ENCODE data around the gene C6orf120.

The C6orf120 gene

DNA sequence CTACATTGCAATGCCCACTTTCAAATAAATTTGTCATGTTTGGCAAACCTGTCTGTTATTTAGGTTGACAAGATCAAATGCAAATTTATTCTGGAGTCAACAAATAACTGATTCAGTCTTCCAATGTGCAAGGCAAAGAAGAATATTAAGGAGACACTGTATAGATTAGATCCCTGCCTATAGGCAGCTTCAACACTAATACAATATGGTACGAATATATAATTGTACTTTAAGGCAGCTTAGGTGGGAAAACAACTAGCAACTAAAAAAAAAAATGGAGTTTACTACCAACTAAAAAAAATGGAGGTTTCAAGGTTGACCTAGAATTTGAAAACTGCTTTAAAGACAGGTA, 24.1 kb downstream of the C6orf120 start:
- TF ChIP-seq POLR2A (IDR thresholded peaks at IDR 0.05; ENCODE audit: extremely low read depth, insufficient read length) (no peak), MAX (IDR thresholded peaks at IDR 0.05; ENCODE audit: low read depth, low read length) (no peak), MYC (IDR thresholded peaks at IDR 0.05; ENCODE audit: low read depth, low read length) (no peak)
- TF ChIP-seq, protein P1, sequence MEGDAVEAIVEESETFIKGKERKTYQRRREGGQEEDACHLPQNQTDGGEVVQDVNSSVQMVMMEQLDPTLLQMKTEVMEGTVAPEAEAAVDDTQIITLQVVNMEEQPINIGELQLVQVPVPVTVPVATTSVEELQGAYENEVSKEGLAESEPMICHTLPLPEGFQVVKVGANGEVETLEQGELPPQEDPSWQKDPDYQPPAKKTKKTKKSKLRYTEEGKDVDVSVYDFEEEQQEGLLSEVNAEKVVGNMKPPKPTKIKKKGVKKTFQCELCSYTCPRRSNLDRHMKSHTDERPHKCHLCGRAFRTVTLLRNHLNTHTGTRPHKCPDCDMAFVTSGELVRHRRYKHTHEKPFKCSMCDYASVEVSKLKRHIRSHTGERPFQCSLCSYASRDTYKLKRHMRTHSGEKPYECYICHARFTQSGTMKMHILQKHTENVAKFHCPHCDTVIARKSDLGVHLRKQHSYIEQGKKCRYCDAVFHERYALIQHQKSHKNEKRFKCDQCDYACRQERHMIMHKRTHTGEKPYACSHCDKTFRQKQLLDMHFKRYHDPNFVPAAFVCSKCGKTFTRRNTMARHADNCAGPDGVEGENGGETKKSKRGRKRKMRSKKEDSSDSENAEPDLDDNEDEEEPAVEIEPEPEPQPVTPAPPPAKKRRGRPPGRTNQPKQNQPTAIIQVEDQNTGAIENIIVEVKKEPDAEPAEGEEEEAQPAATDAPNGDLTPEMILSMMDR (IDR thresholded peaks at IDR 0.05; ENCODE audit: low read depth, low read length) = no peak
- DNase-seq (ENCODE audit: low read depth) = no peak
- H3K4me3 ChIP-seq (ENCODE audit: low read depth, low read length) = peak overlapping the region; percentile 72

GRCh38 chr6:169726963-169727362, 25.0 kb downstream of the C6orf120 start:
- DNase-seq (ENCODE audit: low read depth) = no peak
- no peak for TF ChIP-seq MYC (IDR thresholded peaks at IDR 0.05; ENCODE audit: low read depth, low read length)
- no peak for TF ChIP-seq MAX (IDR thresholded peaks at IDR 0.05; ENCODE audit: low read depth, low read length)
- TF ChIP-seq, protein P1 (IDR thresholded peaks at IDR 0.05; ENCODE audit: low read depth, low read length) = no peak
- TF ChIP-seq POLR2A (IDR thresholded peaks at IDR 0.05; ENCODE audit: extremely low read depth, insufficient read length) = no peak
- H3K4me3 ChIP-seq (ENCODE audit: low read depth, low read length) = no peak overlapping the region

- no peak overlapping the region for H3K4me3 ChIP-seq (ENCODE audit: low read depth, low read length)
- no peak for DNase-seq (ENCODE audit: low read depth)
- TF ChIP-seq MYC (IDR thresholded peaks at IDR 0.05; ENCODE audit: low read depth, low read length) (no peak), MAX (IDR thresholded peaks at IDR 0.05; ENCODE audit: low read depth, low read length) (no peak), POLR2A (IDR thresholded peaks at IDR 0.05; ENCODE audit: extremely low read depth, insufficient read length) (no peak)
- TF ChIP-seq, protein P1 (IDR thresholded peaks at IDR 0.05; ENCODE audit: low read depth, low read length) = no peak
These were observed 28.0 kb downstream of the C6orf120 start for GRCh38 chr6:169729961-169730360.

DNA sequence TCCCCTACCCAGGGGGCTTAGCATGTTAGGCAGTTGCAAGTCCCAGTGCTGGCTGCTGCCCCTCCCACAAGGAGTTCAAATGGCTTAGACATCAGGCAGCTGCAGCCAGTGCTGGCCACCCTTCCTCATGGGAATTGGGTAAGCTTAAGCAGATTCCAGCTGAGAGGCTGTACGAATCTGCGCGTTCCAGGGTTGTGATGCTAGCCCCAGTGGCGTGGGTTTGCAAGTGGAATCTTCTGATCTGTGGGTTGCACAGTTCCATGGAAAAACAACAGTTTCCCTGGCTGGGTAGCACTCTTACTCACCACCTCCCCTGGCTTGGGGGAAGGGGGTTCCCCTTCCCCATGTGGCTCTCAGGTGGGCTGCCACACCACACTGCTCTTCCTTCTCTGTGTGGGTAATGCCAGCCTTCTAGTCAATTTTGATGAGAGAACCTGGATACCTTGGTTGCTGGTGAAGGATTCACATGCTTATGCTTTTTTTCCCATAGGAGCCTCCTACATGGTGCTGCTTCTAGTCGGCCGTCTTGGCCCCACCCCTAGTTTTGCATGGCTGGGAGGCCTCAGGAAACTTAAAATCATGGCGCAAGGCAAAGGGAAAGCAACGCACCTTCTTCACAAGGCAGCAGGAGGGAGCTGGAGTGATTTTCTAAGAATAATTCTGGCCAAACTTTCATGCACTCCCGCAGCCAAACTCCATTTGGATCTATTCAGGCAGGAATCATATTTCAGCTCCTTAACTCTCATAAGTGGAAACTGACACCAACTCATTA, 36.5 kb downstream of the C6orf120 start:
- no peak for TF ChIP-seq POLR2A (IDR thresholded peaks at IDR 0.05; ENCODE audit: extremely low read depth, insufficient read length)
- no peak for TF ChIP-seq MYC (IDR thresholded peaks at IDR 0.05; ENCODE audit: low read depth, low read length)
- DNase-seq (ENCODE audit: low read depth) = peak; percentile 22

DNA sequence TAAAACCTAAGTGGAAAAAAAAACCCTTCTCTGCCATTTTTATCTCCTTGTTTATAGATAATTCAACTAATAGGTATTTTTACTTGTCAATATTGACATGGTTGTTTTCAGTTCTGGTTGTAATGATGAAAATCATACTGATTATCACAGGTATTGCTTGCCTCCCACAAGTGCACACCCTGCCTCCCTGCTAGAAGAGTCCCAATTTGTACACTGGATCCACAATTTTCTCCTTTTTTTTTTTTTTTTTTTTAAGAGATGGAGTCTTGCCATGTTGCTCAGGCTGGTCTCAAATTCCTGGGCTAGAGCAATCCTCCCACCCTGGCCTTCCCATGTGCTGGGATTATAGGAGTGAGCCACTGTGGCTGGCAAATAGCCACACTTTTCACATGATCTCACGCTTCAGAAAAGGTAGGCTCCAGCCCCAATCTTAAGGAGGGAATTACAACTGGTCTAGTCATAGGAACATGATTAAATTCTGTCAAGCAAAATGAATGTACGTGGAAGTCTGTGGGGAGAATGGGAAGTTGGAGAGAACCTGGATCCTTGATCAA, 37.1 kb downstream of the C6orf120 start:
- TF ChIP-seq MAX (IDR thresholded peaks at IDR 0.05; ENCODE audit: low read depth, low read length) (no peak), POLR2A (IDR thresholded peaks at IDR 0.05; ENCODE audit: extremely low read depth, insufficient read length) (no peak), MYC (IDR thresholded peaks at IDR 0.05; ENCODE audit: low read depth, low read length) (no peak)
- TF ChIP-seq, protein P1 (IDR thresholded peaks at IDR 0.05; ENCODE audit: low read depth, low read length) = no peak
- no peak for DNase-seq (ENCODE audit: low read depth)
- H3K4me3 ChIP-seq (ENCODE audit: low read depth, low read length) = no peak overlapping the region

More for the DNA sequence above, 36.5 kb downstream of the C6orf120 start:
- H3K4me3 ChIP-seq (ENCODE audit: low read depth, low read length) = no peak overlapping the region

DNA sequence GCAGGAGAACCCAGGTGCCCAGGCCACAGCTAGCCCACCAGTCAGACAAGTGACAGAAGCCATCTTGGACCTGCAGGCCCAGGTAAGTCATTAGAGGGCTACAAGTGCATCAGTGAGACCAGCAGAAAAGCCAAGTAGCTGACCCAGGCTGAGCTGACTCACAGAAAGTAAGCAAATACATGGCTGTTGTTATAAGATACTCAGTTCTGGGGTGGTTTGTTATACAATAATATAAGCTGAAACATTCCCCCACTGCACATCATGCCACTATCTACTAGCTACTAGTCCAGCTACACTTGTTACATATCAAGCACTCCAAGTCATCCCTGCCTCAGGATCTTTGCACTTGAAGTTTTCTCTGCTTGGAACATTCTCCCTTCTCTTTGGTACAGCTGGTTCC, 39.4 kb downstream of the C6orf120 start:
- DNase-seq (ENCODE audit: low read depth) = no peak
- TF ChIP-seq, protein P1 (IDR thresholded peaks at IDR 0.05; ENCODE audit: low read depth, low read length) = no peak
- TF ChIP-seq MAX (IDR thresholded peaks at IDR 0.05; ENCODE audit: low read depth, low read length) = no peak
- no peak for TF ChIP-seq MYC (IDR thresholded peaks at IDR 0.05; ENCODE audit: low read depth, low read length)
- TF ChIP-seq POLR2A (IDR thresholded peaks at IDR 0.05; ENCODE audit: extremely low read depth, insufficient read length) = no peak
- no peak overlapping the region for H3K4me3 ChIP-seq (ENCODE audit: low read depth, low read length)
